Psoas muscle (tissue), 8 donors: ENCODE data around the gene ZNF281. TPM values are rescaled to one million over a fixed set of nuclear protein-coding genes. Genes with fewer than 3 reads are reported as not detected.

Experiments used
- ATAC-seq, 4 donors: fragments of 200-7000 bp; cut with Tn5 transposase; one replicate each; pipeline ENCODE4 v1.9.1; 2020; ENCODE audit warnings: moderate library complexity in 3 of 4, mild to moderate bottlenecking in 2 of 4
- DNase-seq, 2 donors: peaks; one replicate each; pipeline ENCODE4 v3.0.0-alpha.2; 2020
- H3K27ac ChIP-seq: fragments of 200-600 bp; one replicate; pipeline ENCODE4 v1.8.0; 2022
- H3K27me3 ChIP-seq, 3 donors: fragments of 200-600 bp in 1 of 3; one replicate each; pipeline versions ENCODE4 v1.6.1 to v1.8.0; 2013 to 2022; ENCODE audit warnings: low read length in 2 of 3, mild to moderate bottlenecking in 2 of 3, moderate library complexity in 1 of 3; ENCODE audit not compliant: insufficient read depth in 3 of 3
- H3K36me3 ChIP-seq, 2 donors: fragments of 200-600 bp in 1 of 2; one replicate each; pipeline versions ENCODE4 v1.6.1 to v1.8.0; 2013 to 2022; ENCODE audit warnings: low read depth in 1 of 2, mild to moderate bottlenecking in 1 of 2, moderate library complexity in 1 of 2; ENCODE audit not compliant: insufficient read depth in 1 of 2
- H3K4me1 ChIP-seq: fragments of 200-600 bp; one replicate; pipeline ENCODE4 v1.8.0; 2022
- H3K4me3 ChIP-seq: fragments of 200-600 bp; one replicate; pipeline ENCODE4 v1.8.0; 2022; ENCODE audit warnings: mild to moderate bottlenecking
- H3K9me3 ChIP-seq: fragments of 200-600 bp; one replicate; pipeline ENCODE4 v1.8.0; 2022
- WGBS, 3 donors: extraction: QIAGEN DNeasy Blood & Tissue Kit; methylation state at CpG; one replicate each; pipeline versions ENCODE4 v1.1.6 to v1.1.7; 2013; 5-methylcytosine and 5-hydroxymethylcytosine counted together
- intact Hi-C, 2 donors: fragments of 100-400 bp; cut with DNase I; formaldehyde crosslinking; loops; one replicate each; pipeline versions ENCODE4 v1.11.0 to v1.14.2; 2022
- polyA plus RNA-seq, 3 donors: library from polyadenylated mRNA; stranded (reverse); fragments of 200-250 nt; gene quantifications; one replicate each; pipeline ENCODE4 v1.2.3, GENCODE V29; 2013
- total RNA-seq, 4 donors: library from RNA; stranded (reverse); fragmentation: NEBNext Ultra II Directional in 2 of 4; extraction: Animal tissue kit (Norgen Biotek cat#: 25700) in 2 of 4; gene quantifications; one replicate each; pipeline versions ENCODE4 v1.2.1 to v1.2.4, GENCODE V29; 2021 to 2023
- TF ChIP-seq, protein P1 (sequence below): fragments of 200-600 bp; IDR thresholded peaks from one replicate; pipeline ENCODE4 v1.8.0; 2022; ENCODE audit warnings: antibody characterized with exemption
- donor health status: healthy with polysubstance abuse.
- donor health status: DM: no; HTN: no; CAD: no; lungs with moderate emphysema.
- donor health status: Bipolar disorder and iron deficiency.
- donor health status: healthy.
- donor health status: DM: yes; HTN: yes; CAD: no.
- donor health status: DM: no; HTN: no; CAD: no.
- donor health status: DM: no; HTN: no; CAD: no.
- donor health status: DM: yes; HTN: yes; CAD: no.

Gene ZNF281
- total and polyA plus RNA-seq, 7 donors: 4.1 to 14.0 (median 10.4) TPM

GRCh38 chr1:200401263-200401662, 8.6 kb downstream of the ZNF281 start:
- Histone ChIP-seq H3K4me1 (peaks cover 31% of the 10 kb centered on the region), H3K9me3 (no peaks in the 10 kb centered on the region), H3K36me3 (peaks cover 0 to 9% of the 10 kb centered on the region in 2 donors), H3K4me3 (no peak overlapping the region), H3K27me3 (no peaks in the 10 kb centered on the region), H3K27ac (no peak overlapping the region)
- ATAC-seq (no peak), DNase-seq (no peak)
- TF ChIP-seq, protein P1, sequence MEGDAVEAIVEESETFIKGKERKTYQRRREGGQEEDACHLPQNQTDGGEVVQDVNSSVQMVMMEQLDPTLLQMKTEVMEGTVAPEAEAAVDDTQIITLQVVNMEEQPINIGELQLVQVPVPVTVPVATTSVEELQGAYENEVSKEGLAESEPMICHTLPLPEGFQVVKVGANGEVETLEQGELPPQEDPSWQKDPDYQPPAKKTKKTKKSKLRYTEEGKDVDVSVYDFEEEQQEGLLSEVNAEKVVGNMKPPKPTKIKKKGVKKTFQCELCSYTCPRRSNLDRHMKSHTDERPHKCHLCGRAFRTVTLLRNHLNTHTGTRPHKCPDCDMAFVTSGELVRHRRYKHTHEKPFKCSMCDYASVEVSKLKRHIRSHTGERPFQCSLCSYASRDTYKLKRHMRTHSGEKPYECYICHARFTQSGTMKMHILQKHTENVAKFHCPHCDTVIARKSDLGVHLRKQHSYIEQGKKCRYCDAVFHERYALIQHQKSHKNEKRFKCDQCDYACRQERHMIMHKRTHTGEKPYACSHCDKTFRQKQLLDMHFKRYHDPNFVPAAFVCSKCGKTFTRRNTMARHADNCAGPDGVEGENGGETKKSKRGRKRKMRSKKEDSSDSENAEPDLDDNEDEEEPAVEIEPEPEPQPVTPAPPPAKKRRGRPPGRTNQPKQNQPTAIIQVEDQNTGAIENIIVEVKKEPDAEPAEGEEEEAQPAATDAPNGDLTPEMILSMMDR: no peak
- intact Hi-C loops: no loop called here
- WGBS, 3 donors: 91 to 99% (median 93%) methylated on average over 2 of the region's 2 CpGs

- no peaks in the 10 kb centered on the region for H3K27me3 ChIP-seq
- H3K4me3 ChIP-seq: no peak overlapping the region
- intact Hi-C loops: no loop called here
- DNase-seq: no peak
- no peak overlapping the region for H3K27ac ChIP-seq
- 80 to 86% (median 81%) methylated on average over 2 of the region's 2 CpGs for WGBS, 3 donors
- TF ChIP-seq, protein P1: no peak
- peaks cover 24% of the 10 kb centered on the region for H3K4me1 ChIP-seq
- no peaks in the 10 kb centered on the region for H3K9me3 ChIP-seq
- H3K36me3 ChIP-seq: peaks cover 0 to 9% of the 10 kb centered on the region in 2 donors
- ATAC-seq: no peak
Observed at GRCh38 chr1:200400556-200400955, 9.3 kb downstream of the ZNF281 start.

DNA sequence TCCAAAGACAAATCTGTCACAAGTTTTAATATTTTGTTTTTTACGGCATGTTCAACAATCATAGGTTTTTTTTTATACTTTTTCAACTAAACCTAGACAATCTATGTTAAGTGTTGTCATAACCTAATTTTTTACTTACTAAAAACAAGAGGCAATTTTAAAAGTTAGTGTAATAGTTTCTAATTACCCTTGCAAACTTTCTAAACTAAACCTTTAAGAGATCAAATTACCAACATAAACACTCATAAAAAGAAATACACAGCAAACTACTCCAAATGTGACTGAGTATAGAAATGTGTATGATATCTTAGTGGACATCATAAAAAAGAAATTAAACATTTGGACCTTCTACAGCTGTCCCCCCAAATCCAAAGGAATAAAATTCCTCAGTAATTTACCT, 10.0 kb downstream of the ZNF281 start:
- intact Hi-C loops: no loop called here
- Histone ChIP-seq H3K4me3 (no peak overlapping the region), H3K9me3 (no peaks in the 10 kb centered on the region), H3K4me1 (peaks cover 19% of the 10 kb centered on the region), H3K36me3 (peaks cover 0 to 9% of the 10 kb centered on the region in 2 donors), H3K27ac (no peak overlapping the region), H3K27me3 (no peaks in the 10 kb centered on the region)
- TF ChIP-seq, protein P1: no peak
- DNase-seq: no peak
- WGBS, 3 donors: 98 to 100% (median 98%) methylated on average over 1 of the region's 1 CpG
- no peak for ATAC-seq

DNA sequence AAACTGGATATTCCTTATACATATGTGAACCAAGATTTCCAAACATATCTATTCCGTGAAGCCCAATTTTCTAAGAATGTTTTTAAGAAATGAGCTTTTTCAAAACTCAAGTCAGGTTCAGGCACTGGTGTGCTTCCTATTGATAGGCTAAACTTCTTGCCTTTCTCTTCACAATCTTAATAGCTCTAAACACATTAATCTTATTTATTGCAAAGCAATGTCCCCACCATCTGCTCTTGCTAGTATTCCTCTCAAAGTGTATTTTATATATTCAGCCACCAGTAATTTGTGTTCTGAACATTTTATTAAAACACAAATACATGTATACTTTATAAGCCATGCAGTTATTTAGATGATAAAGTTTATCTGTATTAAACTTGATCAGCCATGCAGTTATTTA, 11.5 kb downstream of the ZNF281 start:
- 83 to 91% (median 90%) methylated on average over 1 of the region's 1 CpG for WGBS, 3 donors
- DNase-seq (no peak), ATAC-seq (no peak)
- intact Hi-C loops: no loop called here
- Histone ChIP-seq H3K36me3 (no peaks in the 10 kb centered on the region), H3K27ac (no peak overlapping the region), H3K4me1 (peaks cover 17% of the 10 kb centered on the region), H3K4me3 (no peak overlapping the region), H3K27me3 (no peaks in the 10 kb centered on the region), H3K9me3 (no peaks in the 10 kb centered on the region)
- TF ChIP-seq, protein P1: no peak

- DNase-seq: no peak
- ATAC-seq: no peak
- WGBS, 3 donors: 88 to 96% (median 95%) methylated on average over 7 of the region's 7 CpGs
- Histone ChIP-seq H3K9me3 (no peaks in the 10 kb centered on the region), H3K27me3 (no peaks in the 10 kb centered on the region), H3K4me1 (no peaks in the 10 kb centered on the region), H3K27ac (no peak overlapping the region), H3K4me3 (no peak overlapping the region), H3K36me3 (no peaks in the 10 kb centered on the region)
- intact Hi-C loops: no loop called here
- TF ChIP-seq, protein P1: no peak
Observed at GRCh38 chr1:200392625-200393185, 17.1 kb downstream of the ZNF281 start.
